Muscle of arm (tissue), 14 donors: ENCODE results near the gene COPA. TPM values are rescaled to one million over a fixed set of nuclear protein-coding genes. Genes with fewer than 3 reads are reported as not detected.
"Not testable (repeated sequence)": the region's sequence is repeated elsewhere in the genome, so short reads cannot be mapped to it uniquely, and the experiment has no call there.

Source experiments
- DNase-seq: peaks from one replicate; pipeline ENCODE4 v3.0.0-alpha.2; 2013
- long read RNA-seq, 11 donors: transcript quantifications; one replicate each; lab custom pipeline, GENCODE V29; 2026
- polyA plus RNA-seq, 12 donors: library from polyadenylated mRNA; unstranded; fragments of 120-200 nt; gene quantifications; one replicate each; pipeline ENCODE4 v1.2.1, GENCODE V29; 2013; ENCODE audit not compliant: insufficient read length in 12 of 12

Gene COPA
- 100 to 1,000 TPM in 11 of 12 donors, not detected in 1; 111 to 183 (median 134) TPM for polyA plus RNA-seq
- long read RNA-seq, donor 1, full-length matches to known transcripts: 5 of 144 reads
- long read RNA-seq, donor 1, partial matches to known transcripts: 139 of 144 reads
- long read RNA-seq, donor 1, other reads (novel, unspliced or antisense): 0 of 144 reads
- long read RNA-seq, donor 2, full-length matches to known transcripts: 21 of 26 reads
- long read RNA-seq, donor 2, partial matches to known transcripts: 5 of 26 reads
- long read RNA-seq, donor 2, other reads (novel, unspliced or antisense): 0 of 26 reads
- long read RNA-seq, donor 3, full-length matches to known transcripts: 2 of 74 reads
- long read RNA-seq, donor 3, partial matches to known transcripts: 72 of 74 reads
- long read RNA-seq, donor 3, other reads (novel, unspliced or antisense): 0 of 74 reads
- long read RNA-seq, donor 4, full-length matches to known transcripts: 4 of 9 reads
- long read RNA-seq, donor 4, partial matches to known transcripts: 5 of 9 reads
- long read RNA-seq, donor 4, other reads (novel, unspliced or antisense): 0 of 9 reads
- long read RNA-seq, donor 5, full-length matches to known transcripts: 19 of 113 reads
- long read RNA-seq, donor 5, partial matches to known transcripts: 94 of 113 reads
- long read RNA-seq, donor 5, other reads (novel, unspliced or antisense): 0 of 113 reads
- long read RNA-seq, donor 6, full-length matches to known transcripts: 6 of 48 reads
- long read RNA-seq, donor 6, partial matches to known transcripts: 42 of 48 reads
- long read RNA-seq, donor 6, other reads (novel, unspliced or antisense): 0 of 48 reads
- long read RNA-seq, donor 7, full-length matches to known transcripts: 10 of 15 reads
- long read RNA-seq, donor 7, partial matches to known transcripts: 5 of 15 reads
- long read RNA-seq, donor 7, other reads (novel, unspliced or antisense): 0 of 15 reads
- long read RNA-seq, donor 8, full-length matches to known transcripts: 14 of 109 reads
- long read RNA-seq, donor 8, partial matches to known transcripts: 95 of 109 reads
- long read RNA-seq, donor 8, other reads (novel, unspliced or antisense): 0 of 109 reads
- long read RNA-seq, donor 9, full-length matches to known transcripts: 3 of 50 reads
- long read RNA-seq, donor 9, partial matches to known transcripts: 47 of 50 reads
- long read RNA-seq, donor 9, other reads (novel, unspliced or antisense): 0 of 50 reads
- long read RNA-seq, donor 10, full-length matches to known transcripts: 8 of 103 reads
- long read RNA-seq, donor 10, partial matches to known transcripts: 84 of 103 reads
- long read RNA-seq, donor 10, other reads (novel, unspliced or antisense): 11 of 103 reads
- long read RNA-seq, donor 11, full-length matches to known transcripts: 14 of 94 reads
- long read RNA-seq, donor 11, partial matches to known transcripts: 66 of 94 reads
- long read RNA-seq, donor 11, other reads (novel, unspliced or antisense): 14 of 94 reads

GRCh38 chr1:160342953-160343869, at the start of gene COPA, which contains the start of gene NCSTN:
Gene COPA (minus strand): TSS chr1:160343250. CDS start chr1:160343170, 80 bp downstream.
Gene NCSTN (plus strand): TSS chr1:160343383. CDS start chr1:160343397, 14 bp downstream.
- peak; percentile 97 for DNase-seq

- DNase-seq: not testable (repeated sequence)
These were observed 45.4 kb upstream of the COPA start for GRCh38 chr1:160388406-160388805.

GRCh38 chr1:160384812-160385211, 41.8 kb upstream of the COPA start:
- not testable (repeated sequence) for DNase-seq

GRCh38 chr1:160377585-160378206, 34.6 kb upstream of the COPA start:
- no peak for DNase-seq

GRCh38 chr1:160376525-160377131, 33.6 kb upstream of the COPA start:
- DNase-seq: peak; percentile 65

GRCh38 chr1:160375788-160376524, 32.9 kb upstream of the COPA start:
- peak; percentile 12 for DNase-seq

- peak; percentile 59 for DNase-seq
These were observed 31.5 kb upstream of the COPA start for GRCh38 chr1:160374306-160375110.

- no peak for DNase-seq
These were observed 30.6 kb upstream of the COPA start for GRCh38 chr1:160373696-160374095.

GRCh38 chr1:160371756-160372155, 28.7 kb upstream of the COPA start:
- DNase-seq: no peak

- no peak for DNase-seq
These were observed 28.2 kb upstream of the COPA start for GRCh38 chr1:160371346-160371631.

- DNase-seq: no peak
These were observed 27.7 kb upstream of the COPA start for GRCh38 chr1:160370561-160371345.

- no peak for DNase-seq
These were observed 26.0 kb upstream of the COPA start for GRCh38 chr1:160369087-160369486.

- DNase-seq: no peak
These were observed 25.2 kb upstream of the COPA start for GRCh38 chr1:160367934-160368923.

GRCh38 chr1:160367516-160367900, 24.5 kb upstream of the COPA start:
- no peak for DNase-seq

- no peak for DNase-seq
These were observed 23.9 kb upstream of the COPA start, which contains the start of gene NHLH1 for GRCh38 chr1:160366731-160367515. Gene NHLH1 (plus strand): TSS chr1:160367071. CDS start chr1:160370732, 3,661 bp downstream.
